Mucosa of gallbladder (tissue), 1 donor: ENCODE results near the gene TSACC. TPM values are rescaled to one million over a fixed set of nuclear protein-coding genes. Genes with fewer than 3 reads are reported as not detected.
"Not testable (repeated sequence)": the region's sequence is repeated elsewhere in the genome, so short reads cannot be mapped to it uniquely, and the experiment has no call there.

Source experiments
- DNase-seq: peaks from one replicate; pipeline ENCODE4 v3.0.0-alpha.2; 2020; ENCODE audit warnings: low spot score
- total RNA-seq: library from RNA; stranded (reverse); gene quantifications from one replicate; pipeline ENCODE4 v1.2.1, GENCODE V29; 2021
- donor health status: DM: no; HTN: no; CAD: no.

TSACC gene
- total RNA-seq, 1 donor from 2014 or later, result not detected

GRCh38 chr1:156346636-156347035 is 8.3 kb downstream of the TSACC start:
- no peak for DNase-seq

GRCh38 chr1:156347331-156347730 is 9.0 kb downstream of the TSACC start:
- no peak for DNase-seq

DNA sequence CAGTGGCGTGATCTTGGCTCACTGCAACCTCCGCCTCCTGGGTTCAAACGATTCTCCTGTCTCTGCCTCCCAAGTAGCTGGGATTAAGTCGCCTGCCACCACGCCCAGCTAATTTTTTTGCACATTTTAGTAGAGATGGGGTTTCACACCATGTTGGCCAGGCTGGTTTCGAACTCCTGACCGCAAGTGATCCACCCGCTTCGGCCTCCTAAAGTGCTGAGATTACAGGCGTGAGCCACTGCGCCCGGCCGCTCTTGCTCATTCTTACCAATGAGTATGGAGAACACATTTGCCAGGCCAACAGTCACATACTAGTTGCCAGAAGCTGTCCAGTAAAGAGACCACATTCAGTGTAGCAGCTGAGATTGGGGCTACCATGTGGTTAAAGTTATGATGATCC is 14.2 kb downstream of the TSACC start:
- not testable (repeated sequence) for DNase-seq

DNA sequence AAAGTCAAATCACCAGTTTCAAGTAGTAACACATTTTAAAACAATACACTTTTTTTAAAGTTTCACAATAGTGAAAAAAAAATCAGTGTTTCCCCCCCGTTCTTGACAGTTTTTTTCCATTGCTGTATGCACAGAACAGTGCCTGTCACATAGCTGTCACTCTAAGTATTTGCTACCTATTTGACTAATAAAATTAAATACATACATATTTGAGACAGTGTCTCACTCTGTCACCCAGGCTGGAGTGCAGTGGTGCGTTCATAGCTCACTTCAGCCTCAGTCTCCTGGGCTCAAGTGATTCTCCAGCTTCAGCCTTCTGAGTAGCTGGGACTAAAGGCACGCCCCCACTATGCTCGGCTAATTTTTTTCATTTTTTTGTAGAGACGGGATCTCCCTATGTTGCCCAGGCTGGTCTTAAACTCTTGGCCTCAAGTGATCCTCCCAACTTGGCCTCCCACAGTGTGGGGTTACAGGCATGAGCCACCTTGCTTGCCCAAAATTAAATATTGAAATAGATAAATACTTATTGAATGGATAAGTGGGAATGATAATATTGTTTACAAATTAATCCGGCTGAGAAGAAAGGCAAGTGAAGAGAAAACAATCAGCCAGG is 18.0 kb downstream of the TSACC start:
- no peak for DNase-seq

DNA sequence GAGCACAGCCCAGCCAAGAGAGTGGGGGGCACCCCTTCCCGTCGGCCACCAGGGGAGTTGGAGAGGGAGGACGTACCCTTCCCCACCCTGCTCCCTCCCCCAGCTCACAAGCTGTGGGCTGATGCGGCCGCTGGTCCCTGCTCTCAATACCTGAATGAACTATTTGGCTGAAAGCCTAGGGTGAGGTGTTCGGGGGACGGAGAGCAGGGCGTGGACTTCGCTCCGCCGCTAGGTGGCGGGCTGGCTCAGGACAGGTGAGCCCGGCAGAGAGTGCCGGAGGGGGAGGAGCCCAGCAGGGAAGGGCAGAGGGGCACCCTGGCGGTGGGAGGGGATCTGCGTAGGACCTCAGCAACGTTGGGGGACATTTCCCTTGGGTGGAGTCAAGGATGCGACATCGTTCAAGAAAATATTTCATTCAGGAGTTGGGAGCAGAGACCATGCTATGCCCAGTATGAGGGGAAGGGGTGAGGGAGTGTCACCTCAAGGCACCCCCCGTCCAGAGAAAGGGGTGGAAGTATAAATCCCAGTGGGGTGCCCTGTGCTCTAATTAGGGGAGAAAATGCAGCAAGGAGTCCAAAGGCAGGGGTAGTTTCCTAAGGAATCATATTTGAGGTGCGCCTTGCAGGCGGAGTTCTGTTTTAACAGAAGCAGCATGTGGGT is 18.7 kb downstream of the TSACC start:
- peak; percentile 68 for DNase-seq

GRCh38 chr1:156357977-156358376 is 19.7 kb downstream of the TSACC start:
- no peak for DNase-seq

- DNase-seq, result no peak
Observed at GRCh38 chr1:156358641-156359040, 20.3 kb downstream of the TSACC start.

DNA sequence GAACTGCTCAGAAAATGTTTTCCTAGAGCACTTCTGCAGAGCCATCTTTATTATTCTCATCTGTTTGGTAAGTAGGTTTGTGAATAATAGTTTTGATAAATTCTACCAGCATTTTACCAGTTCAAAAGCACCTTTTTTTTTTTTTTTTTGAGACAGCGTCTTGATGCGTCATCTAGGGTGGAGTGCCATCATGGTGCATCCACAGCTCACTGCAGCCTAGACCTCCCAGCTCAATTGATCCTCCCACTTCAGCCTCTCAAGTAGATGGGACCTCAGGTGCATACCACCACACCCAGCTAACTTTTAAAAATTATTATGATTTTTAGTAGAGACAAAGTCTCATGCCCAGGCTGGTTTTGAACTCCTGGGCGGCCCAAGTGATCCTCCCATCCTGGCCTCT is 20.9 kb downstream of the TSACC start:
- DNase-seq, result no peak

GRCh38 chr1:156359973-156360372 is 21.6 kb downstream of the TSACC start:
- DNase-seq, result no peak

GRCh38 chr1:156360534-156360933 is 22.2 kb downstream of the TSACC start:
- DNase-seq, result no peak

GRCh38 chr1:156365754-156366153 is 27.4 kb downstream of the TSACC start:
- no peak for DNase-seq

GRCh38 chr1:156366378-156367166 is 28.2 kb downstream of the TSACC start:
- no peak for DNase-seq

DNA sequence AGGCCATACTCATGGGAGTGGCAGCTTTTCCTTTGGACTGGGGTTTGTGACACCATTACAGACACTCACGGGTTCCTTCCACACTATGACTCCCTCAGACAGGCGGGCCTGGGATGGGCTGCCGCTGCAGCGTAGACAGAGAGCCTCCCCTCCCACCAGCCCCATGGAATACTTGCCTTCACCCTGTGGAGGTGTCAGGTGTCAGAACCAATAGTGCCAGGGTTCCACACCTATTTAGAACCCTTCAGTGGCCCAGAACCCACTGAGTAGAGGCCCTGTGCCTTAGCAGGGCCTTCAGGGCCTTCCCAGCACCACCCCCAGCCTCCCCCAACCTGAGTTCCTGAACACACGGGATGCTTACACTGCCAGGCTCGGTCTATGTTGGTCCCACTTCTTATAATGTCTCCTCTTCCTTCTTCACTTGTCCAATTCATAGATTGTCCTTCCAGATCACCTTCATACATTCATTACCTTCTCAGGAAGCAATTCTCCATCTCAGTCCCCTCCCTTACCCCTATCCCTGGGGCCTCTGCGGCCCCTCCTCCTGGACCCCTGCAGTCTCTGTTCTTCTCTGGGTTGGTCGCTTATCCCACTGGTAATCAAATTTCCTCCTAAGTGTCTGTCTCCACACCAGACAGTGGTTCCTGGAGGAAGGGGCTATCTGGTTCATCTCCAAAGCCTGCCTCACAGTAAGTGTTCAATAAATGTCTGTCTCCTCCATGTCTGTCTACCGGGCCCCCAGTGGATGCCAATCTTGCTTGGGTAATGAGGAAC is 29.2 kb downstream of the TSACC start:
- no peak for DNase-seq

DNA sequence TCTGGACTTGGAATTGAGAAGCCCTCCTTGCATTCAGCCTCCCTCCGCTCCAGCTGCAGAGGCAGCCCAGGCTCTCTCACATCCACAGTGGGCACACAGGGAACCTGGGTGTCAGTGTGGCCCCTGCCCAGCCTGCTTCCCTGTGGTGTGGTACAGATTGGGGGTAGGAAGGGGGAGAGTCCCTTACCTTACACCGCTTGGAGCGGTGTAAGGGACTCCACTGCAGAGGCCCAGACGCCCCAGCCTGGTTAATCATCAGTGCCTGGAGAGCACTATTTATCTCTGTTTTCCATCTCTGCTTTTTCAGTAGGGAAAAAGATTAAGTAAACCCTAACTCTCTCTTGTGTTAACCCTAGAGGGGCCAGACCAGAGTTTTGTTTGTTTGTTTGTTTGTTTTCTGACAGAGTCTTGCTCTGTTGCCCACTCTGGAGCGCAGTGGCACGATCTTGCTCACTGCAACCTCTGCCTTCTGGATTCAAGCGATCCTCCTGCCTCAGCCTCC is 29.9 kb downstream of the TSACC start:
- DNase-seq, result no peak

DNA sequence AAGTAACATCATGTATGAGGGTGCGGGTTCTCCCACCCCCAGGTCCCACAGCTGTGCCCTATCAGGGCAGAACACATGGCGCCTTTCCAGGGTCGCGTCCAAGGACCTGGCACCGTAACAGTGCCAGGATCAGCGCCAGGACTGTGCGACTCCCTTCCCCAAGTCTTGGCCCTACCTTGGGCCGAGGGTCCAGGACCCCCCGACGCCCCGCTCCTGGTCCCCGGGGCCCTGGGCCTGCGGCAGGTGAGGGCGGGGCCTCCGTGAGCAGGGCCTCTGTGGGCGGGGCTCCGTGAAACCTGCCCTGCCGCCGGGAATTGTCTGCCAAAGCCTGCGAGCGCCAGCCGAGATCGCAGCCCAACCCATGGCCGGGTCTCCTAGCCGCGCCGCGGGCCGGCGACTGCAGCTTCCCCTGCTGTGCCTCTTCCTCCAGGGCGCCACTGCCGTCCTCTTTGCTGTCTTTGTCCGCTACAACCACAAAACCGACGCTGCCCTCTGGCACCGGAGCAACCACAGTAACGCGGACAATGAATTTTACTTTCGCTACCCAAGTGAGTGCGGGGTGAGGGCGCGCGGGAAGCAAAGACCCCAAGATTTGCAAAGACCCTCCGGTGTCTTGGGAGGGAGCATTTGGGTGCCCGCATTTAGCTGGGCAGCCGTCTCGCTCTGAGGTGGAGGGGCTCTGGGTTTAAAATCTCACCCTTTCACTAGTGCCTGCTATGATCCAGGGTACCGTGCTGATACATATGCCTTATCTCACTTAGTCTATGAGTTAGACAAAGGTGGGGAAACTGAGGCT is 30.8 kb downstream of the TSACC start, which contains the start of gene RHBG:
Gene RHBG, plus strand, starts transcription at position 323 of the 796 bp plus-strand sequence. Its CDS starts 39 bp downstream, at position 362.
- peak; percentile 43 for DNase-seq

DNA sequence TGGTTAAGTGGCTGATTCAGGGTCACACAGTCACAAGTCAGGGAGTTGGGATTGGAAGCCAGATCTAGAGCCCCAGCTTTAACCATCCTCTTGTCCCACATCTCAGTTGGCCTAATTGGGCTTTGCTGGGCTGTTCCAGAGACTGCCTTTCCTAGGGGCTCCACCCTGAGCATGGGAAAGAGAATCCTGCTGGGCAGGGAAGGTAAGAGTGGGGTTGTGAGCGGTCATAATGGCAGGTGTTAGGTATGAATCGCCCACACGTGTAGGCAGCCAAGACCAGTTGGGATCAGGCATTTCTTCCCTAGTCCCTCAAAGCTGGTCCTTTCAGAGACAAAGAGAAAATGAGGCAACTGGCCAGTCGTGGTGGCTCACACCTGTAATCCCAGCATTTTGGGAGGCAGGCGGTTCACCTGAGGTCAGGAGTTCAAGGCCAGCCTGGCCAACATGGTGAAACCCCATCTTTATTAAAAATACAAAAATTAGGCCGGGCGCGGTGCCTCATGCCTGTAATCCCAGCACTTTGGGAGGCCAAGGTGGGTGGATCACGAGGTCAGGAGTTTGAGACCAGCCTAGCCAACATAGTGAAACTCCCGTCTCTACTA is 31.5 kb downstream of the TSACC start:
- DNase-seq, result not testable (repeated sequence)

DNA sequence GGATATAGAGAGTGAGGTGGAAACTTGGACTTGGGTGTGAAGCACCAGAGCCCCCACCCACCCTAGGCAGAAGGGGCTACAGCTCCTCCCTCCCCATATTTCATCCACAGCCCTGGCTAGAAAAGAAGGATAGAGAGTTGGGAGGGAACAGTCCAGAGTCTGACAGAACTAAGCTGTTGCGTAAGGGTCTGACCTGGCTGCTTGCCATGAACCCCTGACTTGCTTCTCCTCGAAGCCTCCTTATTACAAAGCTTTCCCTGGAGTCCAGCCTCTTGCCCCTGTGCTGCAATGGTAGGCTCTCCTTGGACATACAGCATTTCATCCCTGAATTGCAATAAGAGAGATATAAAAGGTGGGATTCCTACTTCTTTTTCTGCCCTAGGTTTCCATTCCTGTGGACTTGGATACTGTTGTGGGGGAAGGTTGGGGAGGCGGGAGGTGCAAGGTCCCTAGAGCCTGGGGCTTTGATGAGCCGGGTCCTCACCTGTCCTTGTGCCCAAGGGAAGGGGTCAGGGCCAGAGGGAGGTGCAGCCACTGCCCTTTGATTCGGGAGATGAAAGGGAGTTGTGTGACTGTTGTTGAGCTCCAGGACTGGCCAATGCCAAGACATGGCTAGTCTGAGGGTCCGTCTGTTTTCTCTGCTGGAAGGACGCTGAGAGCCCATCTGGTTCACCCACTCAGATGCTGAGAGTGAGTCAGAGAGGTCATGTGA is 33.4 kb downstream of the TSACC start:
- peak; percentile 28 for DNase-seq

DNA sequence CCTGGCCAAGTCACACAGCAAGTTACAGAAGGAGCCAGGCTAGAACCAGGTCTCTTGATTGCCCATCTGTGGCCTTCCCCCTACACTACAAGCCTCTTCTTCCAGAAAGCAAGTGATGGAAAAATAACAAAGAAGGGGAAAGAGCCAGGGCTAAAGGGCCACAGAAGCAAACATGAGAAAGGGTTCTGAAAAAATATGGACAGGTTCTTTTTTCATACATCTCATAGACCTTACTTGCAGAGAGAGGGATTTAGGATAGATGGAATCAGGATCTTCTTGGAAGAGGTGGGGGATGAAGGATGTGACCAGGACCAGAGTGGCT is 33.9 kb downstream of the TSACC start:
- DNase-seq, result no peak

GRCh38 chr1:156372876-156373275 is 34.5 kb downstream of the TSACC start:
- no peak for DNase-seq

DNA sequence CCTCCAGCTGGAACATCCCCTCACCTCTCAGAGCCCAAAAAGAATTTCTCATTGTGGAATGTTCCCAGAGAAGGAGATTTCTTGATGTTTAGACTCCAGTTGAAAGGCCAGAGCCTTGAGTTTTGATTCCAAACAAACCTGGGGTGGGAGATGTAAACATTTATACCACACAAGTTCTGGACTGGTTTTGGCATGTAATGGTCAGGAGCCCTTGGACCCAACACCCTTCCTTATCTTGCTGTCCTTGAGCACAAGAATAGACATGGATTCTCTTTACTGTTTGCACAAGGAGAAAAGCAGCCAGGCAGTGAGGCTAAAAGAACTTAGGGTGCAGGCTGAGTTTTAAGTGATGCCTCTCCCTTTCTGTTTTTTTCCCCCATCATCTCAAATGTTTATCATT is 35.2 kb downstream of the TSACC start:
- DNase-seq, result no peak
